Osteoblast (primary cell): ENCODE data around the gene ZFHX2. TPM values are rescaled to one million over a fixed set of nuclear protein-coding genes. Genes with fewer than 3 reads are reported as not detected.
A peak's percentile ranks its signal among the peaks of the same experiment; 100 is the strongest.

ENCODE experiments used
- DNase-seq: peaks from one replicate; pipeline ENCODE4 v3.0.0; 2011; ENCODE audit warnings: low spot score, mixed read lengths; ENCODE audit not compliant: insufficient read length; ENCODE audit errors: missing footprints
- H2AFZ ChIP-seq: 2 replicates; pipeline ENCODE4 v1.6.0; 2011; ENCODE audit warnings: mild to moderate bottlenecking, low read length
- H3K27ac ChIP-seq: 2 replicates; pipeline ENCODE4 v1.5.1; 2011; ENCODE audit warnings: mild to moderate bottlenecking, low read depth, low read length, moderate library complexity
- H3K27me3 ChIP-seq: 2 replicates; pipeline ENCODE4 v1.6.0; 2012; ENCODE audit warnings: mild to moderate bottlenecking, control low read depth, inconsistent platforms, low read length, moderate library complexity; ENCODE audit not compliant: insufficient read depth
- H3K36me3 ChIP-seq: 2 replicates; pipeline ENCODE4 v1.5.1; 2011; ENCODE audit warnings: mild to moderate bottlenecking, low read length, control low read depth, moderate library complexity; ENCODE audit not compliant: insufficient read depth
- H3K4me1 ChIP-seq: 2 replicates; pipeline ENCODE4 v1.5.1; 2011; ENCODE audit warnings: mild to moderate bottlenecking, low read length, control low read depth, moderate library complexity; ENCODE audit not compliant: insufficient read depth
- H3K4me2 ChIP-seq: 2 replicates; pipeline ENCODE4 v1.6.0; 2011; ENCODE audit warnings: mild to moderate bottlenecking, low read length; ENCODE audit not compliant: insufficient read depth
- H3K4me3 ChIP-seq: fragments of 200-600 bp; sonication (generic); 3 replicates; pipeline ENCODE4 v1.5.1; 2012; ENCODE audit warnings: mild to moderate bottlenecking, low read length, inconsistent platforms; ENCODE audit not compliant: insufficient read depth
- H3K79me2 ChIP-seq: 2 replicates; pipeline ENCODE4 v1.6.0; 2012; ENCODE audit warnings: mild to moderate bottlenecking, low read length, control low read depth, inconsistent platforms; ENCODE audit not compliant: insufficient read depth
- H3K9me3 ChIP-seq: 2 replicates; pipeline ENCODE4 v1.5.1; 2011; ENCODE audit warnings: low read depth, low read length, control low read depth
- H4K20me1 ChIP-seq: 2 replicates; pipeline ENCODE4 v1.6.0; 2012; ENCODE audit warnings: mild to moderate bottlenecking, low read length, control low read depth; ENCODE audit not compliant: insufficient read depth
- CTCF ChIP-seq: IDR thresholded peaks from 2 replicates; pipeline ENCODE4 v1.5.1; 2011; ENCODE audit warnings: mild to moderate bottlenecking, low read depth, low read length, moderate library complexity; ENCODE audit errors: extremely low read depth
- total RNA-seq: library from RNA; depleted of rRNA; stranded (reverse); fragments of >200 nt; gene quantifications from 2 replicates; pipeline ENCODE4 v1.2.3, GENCODE V29; 2012

The ZFHX2 gene
- total RNA-seq, 1 donor, result 0.72 TPM

- peaks cover 12% of the 10 kb centered on the region for H3K4me1 ChIP-seq
- no peak overlapping the region for H3K4me2 ChIP-seq
- no peaks in the 10 kb centered on the region for H3K36me3 ChIP-seq
- no peaks in the 10 kb centered on the region for H3K9me3 ChIP-seq
- H4K20me1 ChIP-seq, result no peaks in the 10 kb centered on the region
- peaks cover 23% of the 10 kb centered on the region for H3K27me3 ChIP-seq
- H3K4me3 ChIP-seq, result no peak overlapping the region
- H2AFZ ChIP-seq, result no peak overlapping the region
- peak; percentile 88 for DNase-seq
- TF ChIP-seq CTCF, result peak; percentile 24
- H3K79me2 ChIP-seq, result no peaks in the 10 kb centered on the region
- no peak overlapping the region for H3K27ac ChIP-seq
Measured at GRCh38 chr14:23568600-23569331, 17.2 kb upstream of the ZFHX2 start.

DNA sequence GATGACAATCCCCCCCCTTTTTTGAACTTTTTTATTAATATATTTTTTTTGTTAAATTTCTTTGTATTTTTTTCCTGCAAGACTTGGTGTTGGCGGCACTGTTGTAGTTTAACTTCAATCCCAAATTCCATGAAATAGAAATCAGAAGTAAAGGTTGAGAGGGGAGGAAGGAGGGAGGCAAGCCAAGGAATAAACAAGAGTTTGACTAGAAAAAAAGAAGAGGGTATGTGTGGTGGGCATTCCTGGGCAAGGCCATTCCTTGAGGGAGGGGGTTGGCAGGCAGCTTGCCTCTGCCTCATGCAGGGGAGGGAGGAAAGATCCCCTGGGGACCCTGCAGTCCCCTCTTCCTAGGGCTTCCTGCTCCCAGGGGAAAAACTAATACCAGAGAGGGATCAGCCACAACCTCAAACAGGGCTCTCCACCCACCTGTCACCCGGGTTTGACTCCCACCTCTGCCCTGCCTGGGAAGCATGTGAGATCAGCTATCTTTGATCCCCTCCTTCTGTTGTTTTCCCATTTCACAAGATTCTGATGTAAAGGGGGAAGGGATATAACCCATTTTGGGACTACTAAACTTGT is 16.5 kb upstream of the ZFHX2 start:
- H3K4me2 ChIP-seq, result peak overlapping the region; percentile 92

GRCh38 chr14:23567186-23568020 is 15.8 kb upstream of the ZFHX2 start, which contains the start of gene AP1G2:
TSS of gene AP1G2 (minus strand) at chr14:23567791. CDS start at chr14:23567314, 477 bp downstream.
- peaks cover 3% of the 10 kb centered on the region for H4K20me1 ChIP-seq
- H3K4me3 ChIP-seq, result peak within 1 kb of the TSS; percentile 78
- peak within 1 kb of the TSS; percentile 92 for H2AFZ ChIP-seq
- H3K27ac ChIP-seq, result no peak within 1 kb of the TSS
- peak; percentile 86 for DNase-seq
- peaks cover 12% of the 10 kb centered on the region for H3K4me1 ChIP-seq
- no peaks in the 10 kb centered on the region for H3K9me3 ChIP-seq
- no peaks in the 10 kb centered on the region for H3K36me3 ChIP-seq
- peaks cover 17% of the 10 kb centered on the region for H3K27me3 ChIP-seq
- H3K4me2 ChIP-seq, result peak within 1 kb of the TSS; percentile 92
- TF ChIP-seq CTCF, result no peak
- H3K79me2 ChIP-seq, result no peaks in the 10 kb centered on the region

More for the DNA sequence above, 16.5 kb upstream of the ZFHX2 start:
- peak; percentile 14 for DNase-seq
- Histone ChIP-seq H3K27ac (no peak overlapping the region), H3K27me3 (peaks cover 23% of the 10 kb centered on the region), H3K4me1 (peaks cover 12% of the 10 kb centered on the region), H3K79me2 (no peaks in the 10 kb centered on the region), H2AFZ (peak overlapping the region; percentile 92), H3K4me3 (peak overlapping the region; percentile 78), H3K9me3 (no peaks in the 10 kb centered on the region), H3K36me3 (no peaks in the 10 kb centered on the region), H4K20me1 (no peaks in the 10 kb centered on the region)
- TF ChIP-seq CTCF, result no peak
